Kidney glomerular epithelial cell (primary cell): Measurements from ENCODE around the gene DDRGK1.

ENCODE experiments used
- DNase-seq: peaks from one replicate; lab custom pipeline; 2025; lab: John Stamatoyannopoulos, UW

DDRGK1 gene

GRCh38 chr20:3235666-3236324 lies 31.3 kb upstream of the DDRGK1 start:
- DNase-seq = peak; percentile 13

- no peak for DNase-seq
Measured at GRCh38 chr20:3233991-3234498, 29.6 kb upstream of the DDRGK1 start.

- DNase-seq = no peak
Measured at GRCh38 chr20:3233131-3233990, 28.9 kb upstream of the DDRGK1 start.

GRCh38 chr20:3231889-3232588 lies 27.6 kb upstream of the DDRGK1 start:
- DNase-seq = no peak

- DNase-seq = no peak
Measured at GRCh38 chr20:3231116-3231515, 26.6 kb upstream of the DDRGK1 start.

GRCh38 chr20:3229798-3230197 lies 25.3 kb upstream of the DDRGK1 start:
- DNase-seq = no peak

- DNase-seq = no peak
Measured at GRCh38 chr20:3229158-3229557, 24.7 kb upstream of the DDRGK1 start.

GRCh38 chr20:3228750-3229032 lies 24.2 kb upstream of the DDRGK1 start:
- no peak for DNase-seq

- DNase-seq = no peak
Measured at GRCh38 chr20:3227936-3228749, 23.7 kb upstream of the DDRGK1 start.

- DNase-seq = peak; percentile 87
Measured at GRCh38 chr20:3227506-3227905, 23.0 kb upstream of the DDRGK1 start.

- no peak for DNase-seq
Measured at GRCh38 chr20:3226864-3227263, 22.4 kb upstream of the DDRGK1 start.

- no peak for DNase-seq
Measured at GRCh38 chr20:3226093-3226492, 21.6 kb upstream of the DDRGK1 start.

GRCh38 chr20:3224681-3225421 lies 20.4 kb upstream of the DDRGK1 start:
- DNase-seq = no peak

- DNase-seq = no peak
Measured at GRCh38 chr20:3223994-3224680, 19.7 kb upstream of the DDRGK1 start.

- no peak for DNase-seq
Measured at GRCh38 chr20:3223651-3223993, 19.1 kb upstream of the DDRGK1 start.

GRCh38 chr20:3222635-3223600 lies 18.4 kb upstream of the DDRGK1 start:
- DNase-seq = peak; percentile 84

GRCh38 chr20:3221398-3222226 lies 17.1 kb upstream of the DDRGK1 start:
- DNase-seq = peak; percentile 24

- DNase-seq = no peak
Measured at GRCh38 chr20:3218307-3218988, 14.0 kb upstream of the DDRGK1 start.
